Memory B cell (primary cell): Measurements from ENCODE around the gene PLIN3.
"Not testable (repeated sequence)": the region's sequence is repeated elsewhere in the genome, so short reads cannot be mapped to it uniquely, and the experiment has no call there.

Experiments used
- ATAC-seq: fragments of 150-1000 bp; cut with Tn5 transposase; 2 replicates; pipeline ENCODE4 v1.10.0; 2021; ENCODE audit warnings: low read depth, mild to moderate bottlenecking, moderate library complexity
- DNase-seq, 2 donors: peaks; one replicate each; pipeline ENCODE4 v3.0.0; 2022; ENCODE audit warnings: low spot score in 2 of 2
- H3K27ac Mint-ChIP-seq: one replicate; pipeline ENCODE4 v1.8.0; 2022; ENCODE audit warnings: mild to moderate bottlenecking, moderate library complexity, mixed read lengths
- H3K27me3 Mint-ChIP-seq: one replicate; pipeline ENCODE4 v1.8.0; 2022; ENCODE audit warnings: mixed read lengths
- H3K36me3 Mint-ChIP-seq: one replicate; pipeline ENCODE4 v1.8.0; 2022; ENCODE audit warnings: mild to moderate bottlenecking, mixed read lengths
- H3K4me1 Mint-ChIP-seq: one replicate; pipeline ENCODE4 v1.8.0; 2022; ENCODE audit warnings: mixed read lengths
- H3K4me3 Mint-ChIP-seq: one replicate; pipeline ENCODE4 v1.8.0; 2022; ENCODE audit warnings: mild to moderate bottlenecking, moderate library complexity, mixed read lengths
- H3K9me3 Mint-ChIP-seq: one replicate; pipeline ENCODE4 v1.8.0; 2022; ENCODE audit warnings: mixed read lengths

PLIN3 gene

DNA sequence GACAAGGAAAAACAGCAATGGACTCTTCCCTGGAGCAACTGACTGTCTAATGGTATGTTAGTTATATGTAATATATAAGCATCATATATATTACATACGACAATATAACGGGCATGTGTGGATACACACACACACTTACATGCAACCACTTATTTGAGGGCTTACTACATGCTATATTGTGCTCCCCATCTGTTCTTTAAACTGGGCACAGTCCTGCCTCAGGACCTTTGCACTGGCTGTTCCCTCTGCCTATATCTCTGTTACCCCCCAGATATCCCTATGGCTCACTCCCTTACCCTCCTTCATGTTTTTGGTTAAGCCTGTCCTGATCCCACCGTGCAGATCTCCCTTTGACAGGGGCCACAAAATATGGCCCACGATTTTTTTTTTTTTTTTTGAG is 46.2 kb downstream of the PLIN3 start:
- DNase-seq (no peak), ATAC-seq (no peak)
- H3K27me3 Mint-ChIP-seq, result no peaks in the 10 kb centered on the region
- H3K4me3 Mint-ChIP-seq, result no peak overlapping the region
- H3K9me3 Mint-ChIP-seq, result no peaks in the 10 kb centered on the region
- H3K27ac Mint-ChIP-seq, result no peak overlapping the region
- H3K4me1 Mint-ChIP-seq, result peaks cover 6% of the 10 kb centered on the region
- peaks cover 15% of the 10 kb centered on the region for H3K36me3 Mint-ChIP-seq

DNA sequence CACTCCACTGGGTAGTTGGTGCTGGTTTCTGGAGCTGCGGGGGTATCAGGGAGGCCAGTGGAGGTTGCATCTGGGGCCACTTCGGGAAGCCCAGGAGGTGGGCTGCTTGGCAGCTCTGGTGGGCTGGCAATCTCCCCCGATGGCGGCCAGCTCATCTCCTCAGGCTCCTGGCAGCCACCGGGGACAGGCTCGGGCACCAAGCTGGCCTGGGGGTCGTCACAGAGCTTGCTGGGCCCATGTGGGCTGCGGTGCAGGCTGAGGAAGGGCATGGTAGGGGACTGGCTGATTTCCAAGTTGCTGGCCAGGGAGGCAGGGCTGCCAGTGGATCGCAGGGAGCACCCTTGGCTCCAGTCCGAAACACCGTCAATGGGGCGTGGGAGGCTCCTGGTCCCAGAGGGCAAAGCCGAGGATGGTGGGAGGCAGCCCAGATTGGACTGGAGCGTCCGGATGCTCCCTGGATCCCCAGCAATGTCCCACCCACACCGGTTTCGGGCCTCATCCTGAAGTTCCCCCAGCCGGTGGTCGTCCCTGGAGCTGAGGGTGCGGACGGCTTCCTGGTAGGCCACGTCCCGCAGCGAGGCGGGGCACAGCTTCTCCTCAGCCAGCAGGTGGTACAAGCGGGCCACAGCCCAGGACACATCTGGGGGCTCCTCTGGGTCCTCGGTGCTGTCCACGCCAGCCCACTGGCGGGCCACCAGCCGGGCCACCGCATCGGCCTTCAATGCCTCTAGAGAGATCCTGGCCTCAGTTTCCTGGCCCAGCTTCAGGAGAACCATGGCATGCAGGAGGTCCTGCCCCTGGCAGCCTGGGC is 49.8 kb downstream of the PLIN3 start:
- Mint-ChIP-seq H3K27ac (no peak overlapping the region), H3K4me1 (peaks cover 14% of the 10 kb centered on the region), H3K4me3 (no peak overlapping the region), H3K9me3 (no peaks in the 10 kb centered on the region), H3K27me3 (no peaks in the 10 kb centered on the region), H3K36me3 (peaks cover 16% of the 10 kb centered on the region)
- ATAC-seq (no peak), DNase-seq (no peak)

DNA sequence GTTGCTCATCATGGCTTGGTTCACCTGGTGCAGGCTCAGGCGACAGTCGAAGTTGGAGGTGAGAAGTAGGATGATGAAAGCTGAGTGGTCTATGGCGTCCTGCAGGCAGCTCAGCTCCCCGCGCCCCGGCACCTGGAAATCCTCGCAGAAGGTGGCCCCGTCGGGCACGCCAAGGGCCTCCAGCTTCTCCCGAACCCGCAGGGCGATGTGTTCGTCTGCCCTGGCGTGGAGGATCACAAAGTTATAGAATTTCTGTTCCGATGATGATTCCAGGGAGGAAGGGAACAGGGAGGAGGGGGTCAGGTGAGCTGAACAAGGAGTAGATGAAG is 50.6 kb downstream of the PLIN3 start:
- DNase-seq (no peak), ATAC-seq (no peak)
- H3K27ac Mint-ChIP-seq, result no peak overlapping the region
- H3K9me3 Mint-ChIP-seq, result no peaks in the 10 kb centered on the region
- peaks cover 16% of the 10 kb centered on the region for H3K36me3 Mint-ChIP-seq
- H3K4me3 Mint-ChIP-seq, result no peak overlapping the region
- no peaks in the 10 kb centered on the region for H3K27me3 Mint-ChIP-seq
- peaks cover 13% of the 10 kb centered on the region for H3K4me1 Mint-ChIP-seq

DNA sequence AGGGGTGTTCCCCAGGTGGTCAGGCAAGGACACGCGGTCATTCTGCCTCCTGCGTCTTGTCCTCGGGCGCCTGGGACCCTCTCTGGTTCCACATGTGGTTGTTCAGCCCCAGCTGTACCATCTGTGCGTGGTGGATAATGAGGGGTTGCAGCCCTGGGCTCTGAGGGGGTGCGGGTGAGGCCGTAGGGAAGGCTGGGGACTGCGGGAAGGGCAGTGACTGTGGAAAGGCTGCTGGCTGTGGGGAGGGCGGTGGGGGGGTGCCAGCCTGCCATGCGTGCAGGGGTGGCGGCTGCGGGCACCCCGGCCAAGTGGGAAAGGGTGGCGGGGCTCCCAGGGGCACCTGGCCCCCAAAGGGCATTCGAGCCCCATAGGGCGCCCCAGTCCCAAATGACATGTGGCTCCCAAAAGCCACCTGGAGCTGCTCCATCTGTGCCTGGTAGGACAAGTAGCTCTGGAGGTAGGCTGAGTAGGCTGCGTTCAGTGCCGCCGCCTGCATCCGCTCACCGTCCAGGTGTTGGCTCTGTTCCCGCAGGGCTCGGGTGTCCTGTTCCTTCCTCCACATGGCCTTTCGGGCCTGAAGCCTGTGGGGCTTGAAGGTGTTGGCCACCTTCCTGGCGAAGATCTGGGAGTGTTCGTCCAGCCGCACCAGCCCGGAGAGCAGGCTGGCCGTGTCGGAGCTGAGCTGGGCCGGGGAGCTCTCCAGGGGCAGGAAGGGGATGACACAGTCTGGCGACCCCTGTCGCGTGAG is 51.1 kb downstream of the PLIN3 start:
- ATAC-seq, result no peak

DNA sequence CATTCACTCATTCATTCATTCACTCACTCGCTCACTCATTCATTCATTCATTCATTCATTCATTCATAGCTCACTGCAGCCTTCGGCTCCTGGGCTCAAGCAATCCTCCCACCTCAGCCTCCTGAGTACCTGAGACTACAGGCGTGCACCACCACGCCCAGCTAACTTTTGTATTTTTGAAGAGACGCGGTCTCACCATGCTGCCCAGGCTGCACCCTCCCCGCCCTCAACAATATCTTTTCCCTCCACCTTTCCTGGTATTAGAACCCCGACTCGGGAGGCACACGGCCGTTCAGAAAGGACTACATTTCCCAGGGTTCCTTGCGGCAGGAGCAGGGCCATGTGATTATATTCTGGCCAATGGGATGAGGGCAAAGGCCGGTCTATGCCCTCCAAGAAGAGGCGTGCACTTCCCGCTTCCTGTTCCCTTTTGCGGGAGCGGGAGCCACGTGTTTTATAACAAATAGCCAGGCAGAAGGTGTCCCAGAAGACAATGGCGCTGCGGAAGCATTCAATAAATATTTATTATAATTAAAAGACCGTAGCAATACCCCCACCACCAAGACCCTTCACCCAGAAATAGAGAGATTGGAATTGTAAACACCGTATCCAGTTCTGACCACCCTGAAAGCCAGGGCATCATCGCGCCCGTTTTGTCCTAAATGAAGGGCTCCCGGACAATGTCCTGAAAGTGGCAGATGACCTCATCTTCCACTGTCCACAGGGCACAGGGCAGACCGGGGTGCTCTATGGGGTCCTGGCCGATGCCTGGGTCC is 51.9 kb downstream of the PLIN3 start:
- Mint-ChIP-seq H3K9me3 (no peaks in the 10 kb centered on the region), H3K27ac (peak overlapping the region; percentile 78), H3K4me3 (peak overlapping the region; percentile 70), H3K4me1 (peaks cover 22% of the 10 kb centered on the region), H3K36me3 (peaks cover 16% of the 10 kb centered on the region), H3K27me3 (no peaks in the 10 kb centered on the region)
- ATAC-seq, result peak; percentile 83
- peak; percentile 56 to 65 for DNase-seq

More for the DNA sequence above, 51.1 kb downstream of the PLIN3 start:
- H3K36me3 Mint-ChIP-seq, result peaks cover 16% of the 10 kb centered on the region
- no peaks in the 10 kb centered on the region for H3K9me3 Mint-ChIP-seq
- H3K27ac Mint-ChIP-seq, result peak overlapping the region; percentile 78
- H3K4me3 Mint-ChIP-seq, result no peak overlapping the region
- H3K4me1 Mint-ChIP-seq, result peaks cover 18% of the 10 kb centered on the region
- no peaks in the 10 kb centered on the region for H3K27me3 Mint-ChIP-seq
- DNase-seq, result no peak

DNA sequence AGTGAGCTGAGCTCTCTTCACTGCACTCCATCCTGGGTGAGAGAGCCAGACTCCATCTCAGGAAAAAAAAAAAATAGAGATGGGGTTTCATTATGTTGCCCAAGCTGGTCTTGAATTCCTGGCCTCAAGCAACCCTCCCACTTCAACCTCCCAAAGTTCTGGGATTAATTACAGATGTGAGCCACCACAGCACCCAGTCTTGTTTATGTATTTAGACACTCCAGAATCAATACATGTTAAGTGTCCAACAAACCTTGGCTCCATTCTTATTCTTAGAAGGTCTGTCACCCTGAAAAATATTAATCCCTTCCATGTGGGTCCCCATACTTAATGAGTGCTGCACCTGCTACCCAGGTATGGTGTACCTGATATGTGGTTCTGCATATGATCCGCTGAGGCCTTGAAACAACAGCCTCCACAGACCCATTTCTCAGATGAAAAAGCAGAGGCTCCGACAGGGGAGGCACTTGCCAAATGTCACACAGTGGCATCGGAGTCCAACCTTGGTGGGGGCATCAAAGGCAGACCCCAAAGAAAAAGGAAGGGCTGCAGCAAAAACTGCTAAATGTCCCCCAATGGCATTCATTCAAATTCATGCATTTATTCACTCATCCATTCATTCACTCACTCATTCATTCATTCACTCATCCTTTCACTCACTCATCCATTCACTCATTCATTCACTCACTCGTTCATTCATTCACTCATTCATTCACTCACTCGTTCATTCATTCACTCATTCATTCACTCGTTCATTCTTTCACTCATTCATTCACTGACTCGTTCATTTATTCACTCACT is 52.6 kb downstream of the PLIN3 start:
- peaks cover 22% of the 10 kb centered on the region for H3K4me1 Mint-ChIP-seq
- H3K4me3 Mint-ChIP-seq, result peak overlapping the region; percentile 70
- no peak for DNase-seq
- no peaks in the 10 kb centered on the region for H3K9me3 Mint-ChIP-seq
- H3K27ac Mint-ChIP-seq, result peak overlapping the region; percentile 78
- H3K36me3 Mint-ChIP-seq, result peaks cover 14% of the 10 kb centered on the region
- H3K27me3 Mint-ChIP-seq, result no peaks in the 10 kb centered on the region
- ATAC-seq, result no peak

DNA sequence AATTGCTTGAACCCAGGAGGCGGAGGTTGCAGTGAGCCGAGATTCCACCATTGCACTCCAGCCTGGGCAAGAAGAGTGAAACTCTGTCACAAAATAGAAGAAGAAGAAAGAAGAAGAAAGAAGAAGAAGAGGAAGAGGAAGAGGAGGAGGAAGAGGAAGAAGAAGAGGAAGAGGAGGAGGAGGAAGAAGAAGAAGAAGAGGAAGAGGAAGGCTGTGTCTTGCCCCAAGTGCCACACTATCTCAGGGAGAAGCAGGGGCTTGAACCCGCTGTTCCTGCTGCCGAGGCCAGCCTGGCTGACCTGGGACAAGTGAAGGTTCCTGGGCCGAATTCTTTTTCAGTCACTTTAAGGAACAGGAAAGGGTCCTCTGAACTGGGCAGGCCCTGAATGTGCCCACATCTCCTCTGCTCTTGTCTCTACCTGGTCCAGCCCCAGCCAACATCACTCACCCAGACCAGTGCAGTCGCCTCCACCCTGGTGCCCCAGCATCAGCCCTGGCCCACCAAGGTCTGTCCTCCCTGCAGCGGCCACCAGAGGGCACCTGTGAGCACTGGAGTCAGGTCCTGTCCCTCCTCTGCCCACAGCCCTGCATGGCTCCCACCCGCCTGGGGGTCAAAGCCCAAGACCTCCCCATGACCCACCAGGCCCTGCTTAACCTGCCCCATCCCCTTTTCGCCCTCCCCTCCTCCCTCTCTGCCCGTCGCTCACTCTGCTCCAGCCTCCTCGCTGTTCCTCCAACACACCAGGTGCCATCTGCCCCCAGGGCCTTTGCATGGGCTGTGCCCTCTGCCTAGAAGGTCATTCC is 55.9 kb downstream of the PLIN3 start:
- peak; percentile 90 to 95 for DNase-seq
- H3K27me3 Mint-ChIP-seq, result no peaks in the 10 kb centered on the region
- H3K4me1 Mint-ChIP-seq, result peaks cover 26% of the 10 kb centered on the region
- no peaks in the 10 kb centered on the region for H3K9me3 Mint-ChIP-seq
- H3K36me3 Mint-ChIP-seq, result peaks cover 3% of the 10 kb centered on the region
- peak overlapping the region; percentile 88 for H3K27ac Mint-ChIP-seq
- ATAC-seq, result peak; percentile 72
- no peak overlapping the region for H3K4me3 Mint-ChIP-seq

DNA sequence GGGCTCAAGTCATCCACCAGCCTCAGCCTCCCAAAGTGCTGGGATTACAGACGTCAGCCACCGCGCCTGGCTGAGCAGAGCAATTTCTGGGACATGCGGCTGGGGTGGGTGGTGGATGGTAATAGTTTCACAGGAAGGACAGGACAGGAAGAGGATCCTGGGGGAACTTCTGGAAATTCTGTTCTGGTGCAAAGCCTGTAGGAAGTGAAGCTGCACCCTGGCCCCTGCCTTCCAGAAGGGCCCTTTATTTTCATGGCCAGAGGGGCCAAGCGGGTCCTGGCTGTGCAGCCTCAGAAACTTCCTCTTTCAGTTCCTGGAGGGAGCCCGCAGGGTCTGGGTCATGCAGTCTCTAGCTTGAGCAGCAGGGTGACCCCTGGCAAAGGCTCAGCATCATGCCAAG is 60.3 kb downstream of the PLIN3 start:
- no peaks in the 10 kb centered on the region for H3K9me3 Mint-ChIP-seq
- H3K4me3 Mint-ChIP-seq, result no peak overlapping the region
- no peaks in the 10 kb centered on the region for H3K36me3 Mint-ChIP-seq
- peaks cover 14% of the 10 kb centered on the region for H3K4me1 Mint-ChIP-seq
- no peaks in the 10 kb centered on the region for H3K27me3 Mint-ChIP-seq
- peak; percentile 17 for ATAC-seq
- H3K27ac Mint-ChIP-seq, result no peak overlapping the region
- no peak for DNase-seq

DNA sequence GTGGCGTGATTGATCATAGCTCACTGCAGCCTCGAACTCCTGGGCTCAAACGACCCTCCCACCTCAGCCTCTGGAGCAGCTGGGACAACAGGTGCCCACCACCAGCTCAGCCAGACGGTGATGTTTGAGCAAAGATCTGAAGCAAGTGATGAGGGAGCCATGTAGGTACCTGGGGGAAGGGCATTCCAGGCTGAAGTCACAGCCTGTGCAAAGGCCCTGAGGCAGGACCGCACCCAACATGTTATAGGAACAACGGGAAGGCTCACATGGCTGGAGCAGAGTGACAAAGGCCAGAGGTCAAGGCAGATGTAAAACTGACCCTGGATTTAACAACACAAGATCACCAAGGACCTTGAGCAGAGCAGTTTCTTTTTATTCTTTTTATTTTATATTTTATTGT is 61.1 kb downstream of the PLIN3 start:
- H3K4me1 Mint-ChIP-seq, result peaks cover 7% of the 10 kb centered on the region
- no peaks in the 10 kb centered on the region for H3K27me3 Mint-ChIP-seq
- no peaks in the 10 kb centered on the region for H3K9me3 Mint-ChIP-seq
- DNase-seq (no peak), ATAC-seq (no peak)
- no peak overlapping the region for H3K27ac Mint-ChIP-seq
- H3K36me3 Mint-ChIP-seq, result no peaks in the 10 kb centered on the region
- H3K4me3 Mint-ChIP-seq, result no peak overlapping the region

DNA sequence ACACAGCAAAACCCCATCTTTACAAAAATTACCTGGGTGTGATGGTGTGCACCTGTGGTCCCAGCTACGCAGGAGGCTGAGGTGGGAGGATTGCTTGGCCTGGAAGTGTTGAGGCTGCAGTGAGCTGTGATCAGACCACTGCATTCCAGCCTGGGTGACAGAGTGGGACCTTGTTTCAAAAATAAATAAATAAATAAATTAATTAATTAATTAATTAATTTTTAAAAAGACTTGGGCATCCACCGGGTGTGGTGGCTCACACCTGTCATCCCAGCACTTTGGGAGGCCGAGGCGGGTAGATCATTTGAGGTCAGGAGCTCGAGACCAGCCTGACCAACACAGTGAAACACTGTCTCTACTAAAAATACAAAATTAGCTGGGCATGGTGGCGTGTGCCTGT is 62.3 kb downstream of the PLIN3 start:
- H3K4me3 Mint-ChIP-seq, H3K27me3 Mint-ChIP-seq, H3K36me3 Mint-ChIP-seq, H3K9me3 Mint-ChIP-seq, H3K27ac Mint-ChIP-seq, DNase-seq, H3K4me1 Mint-ChIP-seq, ATAC-seq: not testable (repeated sequence)

DNA sequence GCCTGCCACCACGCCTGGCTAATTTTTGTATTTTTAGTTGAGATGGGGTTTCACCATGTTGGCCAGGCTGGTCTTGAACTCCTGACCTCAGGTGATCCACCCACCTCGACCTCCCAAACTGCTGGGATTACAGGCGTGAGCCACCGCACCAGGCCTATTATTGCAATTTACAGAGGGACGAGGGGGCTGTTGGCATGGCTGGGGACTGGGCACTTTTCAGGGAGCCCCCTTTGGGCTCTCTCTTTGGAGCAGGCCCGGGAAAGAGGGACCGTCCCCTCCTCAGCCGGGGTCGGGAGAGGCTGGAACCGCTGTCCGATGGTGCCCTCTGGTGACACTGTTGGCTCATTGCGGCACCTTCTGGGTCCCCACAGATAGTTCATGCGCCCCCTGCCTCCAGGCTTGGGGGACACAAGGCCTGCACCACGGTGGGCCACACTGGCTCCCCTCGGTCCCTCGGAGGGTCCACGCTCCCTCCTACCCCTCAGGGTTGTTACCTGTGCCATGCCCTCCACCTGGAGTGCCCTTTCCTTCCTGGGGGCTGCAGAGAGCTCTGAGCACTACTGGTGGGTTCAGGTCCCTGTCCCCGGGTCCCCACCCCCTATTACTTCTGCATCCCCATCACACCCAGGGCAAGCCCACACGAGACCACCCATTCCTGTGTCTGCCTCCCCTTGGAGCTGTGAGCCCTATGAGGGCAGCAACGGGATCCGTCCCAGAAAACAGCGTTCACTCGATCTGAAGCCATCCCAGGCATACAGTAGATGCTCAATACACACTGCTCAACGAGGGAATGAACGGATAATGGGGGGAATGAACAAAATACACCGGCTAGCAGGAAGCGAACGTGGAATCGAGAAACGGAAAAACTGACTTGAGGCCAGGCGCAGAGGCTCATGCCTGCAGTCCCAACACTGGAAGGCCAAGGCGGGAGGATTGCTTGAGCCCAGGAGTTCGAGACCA is 63.5 kb downstream of the PLIN3 start:
- Mint-ChIP-seq H3K9me3 (no peaks in the 10 kb centered on the region), H3K27ac (no peak overlapping the region), H3K36me3 (no peaks in the 10 kb centered on the region), H3K4me1 (no peaks in the 10 kb centered on the region), H3K27me3 (no peaks in the 10 kb centered on the region), H3K4me3 (peak overlapping the region; percentile 21)
- peak; percentile 90 for ATAC-seq
- DNase-seq, result peak; percentile 66 to 71

DNA sequence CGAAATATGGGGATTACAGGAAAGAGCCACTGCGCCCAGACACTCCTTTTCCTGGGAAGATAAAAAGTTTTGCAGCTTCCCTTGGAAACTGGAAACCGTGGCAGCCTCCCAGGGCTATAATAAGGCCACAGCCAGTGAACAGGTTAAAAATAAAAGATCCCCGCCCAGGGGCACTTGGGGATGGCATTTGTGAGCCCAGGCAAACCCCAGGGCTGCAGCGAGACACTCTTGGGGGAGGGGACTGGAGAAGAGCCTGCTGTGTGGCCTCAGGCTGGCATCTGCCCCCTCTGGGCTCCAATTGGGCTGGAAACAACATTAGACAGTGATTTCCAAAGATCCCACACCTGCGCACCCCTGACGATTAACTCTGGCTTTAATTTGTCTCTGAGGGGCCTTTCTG is 64.8 kb downstream of the PLIN3 start:
- H3K27ac Mint-ChIP-seq, result no peak overlapping the region
- DNase-seq (no peak), ATAC-seq (no peak)
- no peak overlapping the region for H3K4me3 Mint-ChIP-seq
- no peaks in the 10 kb centered on the region for H3K27me3 Mint-ChIP-seq
- H3K9me3 Mint-ChIP-seq, result no peaks in the 10 kb centered on the region
- no peaks in the 10 kb centered on the region for H3K4me1 Mint-ChIP-seq
- H3K36me3 Mint-ChIP-seq, result peaks cover 3% of the 10 kb centered on the region
